Measurements from ENCODE around the gene SLC39A5. TPM values are rescaled to one million over a fixed set of nuclear protein-coding genes. Genes with fewer than 3 reads are reported as not detected.
A peak's percentile ranks its signal among the peaks of the same experiment; 100 is the strongest.

Gene SLC39A5
- total RNA-seq, 1 donor from 2014 or later = not detected

DNA sequence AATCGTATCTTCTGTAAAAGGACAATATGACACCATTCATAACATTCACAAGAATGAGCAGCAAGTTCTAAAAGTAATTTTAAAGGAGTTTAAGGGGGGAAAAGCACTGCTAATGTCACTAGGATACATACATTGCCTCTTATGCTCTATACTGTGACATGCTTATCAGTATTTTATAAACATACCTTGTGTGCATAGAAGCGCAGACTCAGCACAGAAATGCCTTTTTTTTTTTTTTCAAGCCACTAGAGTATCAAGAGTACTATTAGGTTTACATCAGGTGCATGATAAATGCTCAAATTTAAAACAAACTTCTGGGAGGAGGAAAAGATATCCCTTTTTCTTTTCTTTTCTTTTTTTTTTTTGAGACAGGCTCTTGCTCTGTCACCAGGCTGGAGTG is 27.0 kb upstream of the SLC39A5 start:
- Mint-ChIP-seq H3K4me3 (ENCODE audit: unreplicated experiment) (no peak overlapping the region), H3K27ac (ENCODE audit: unreplicated experiment) (peak overlapping the region; percentile 15), H3K36me3 (ENCODE audit: unreplicated experiment) (peaks cover 24% of the 10 kb centered on the region), H3K4me1 (ENCODE audit: unreplicated experiment) (peaks cover 2% of the 10 kb centered on the region), H3K27me3 (ENCODE audit: unreplicated experiment) (no peaks in the 10 kb centered on the region), H3K9me3 (ENCODE audit: unreplicated experiment) (no peaks in the 10 kb centered on the region)
- DNase-seq (ENCODE audit: extremely low spot score, unreplicated experiment) = no peak
- no peak for TF ChIP-seq CTCF (IDR thresholded peaks at IDR 0.05)

DNA sequence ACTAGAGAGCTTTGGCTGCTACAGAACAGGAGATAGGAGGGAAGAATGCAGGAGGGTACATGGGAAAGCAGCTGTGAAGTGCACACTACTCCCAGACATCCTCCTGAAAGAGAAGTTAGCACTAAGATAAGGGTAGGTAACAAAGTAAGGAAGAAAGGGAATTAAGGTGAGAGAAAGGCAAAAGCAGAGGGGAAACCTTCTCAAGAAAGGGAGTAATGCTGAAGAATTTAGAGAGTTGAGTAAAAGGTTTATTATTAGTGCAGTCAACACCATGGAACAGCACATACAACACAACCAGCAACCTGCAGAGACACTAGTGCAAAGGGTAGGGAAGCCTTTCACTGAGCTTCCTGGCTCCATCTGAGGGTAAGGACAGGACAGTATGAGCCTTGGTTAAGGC is 25.6 kb upstream of the SLC39A5 start:
- Mint-ChIP-seq H3K36me3 (ENCODE audit: unreplicated experiment) (peaks cover 24% of the 10 kb centered on the region), H3K4me3 (ENCODE audit: unreplicated experiment) (no peak overlapping the region), H3K4me1 (ENCODE audit: unreplicated experiment) (no peaks in the 10 kb centered on the region), H3K9me3 (ENCODE audit: unreplicated experiment) (no peaks in the 10 kb centered on the region), H3K27me3 (ENCODE audit: unreplicated experiment) (no peaks in the 10 kb centered on the region), H3K27ac (ENCODE audit: unreplicated experiment) (no peak overlapping the region)
- DNase-seq (ENCODE audit: extremely low spot score, unreplicated experiment) = no peak
- TF ChIP-seq CTCF (IDR thresholded peaks at IDR 0.05) = no peak

DNA sequence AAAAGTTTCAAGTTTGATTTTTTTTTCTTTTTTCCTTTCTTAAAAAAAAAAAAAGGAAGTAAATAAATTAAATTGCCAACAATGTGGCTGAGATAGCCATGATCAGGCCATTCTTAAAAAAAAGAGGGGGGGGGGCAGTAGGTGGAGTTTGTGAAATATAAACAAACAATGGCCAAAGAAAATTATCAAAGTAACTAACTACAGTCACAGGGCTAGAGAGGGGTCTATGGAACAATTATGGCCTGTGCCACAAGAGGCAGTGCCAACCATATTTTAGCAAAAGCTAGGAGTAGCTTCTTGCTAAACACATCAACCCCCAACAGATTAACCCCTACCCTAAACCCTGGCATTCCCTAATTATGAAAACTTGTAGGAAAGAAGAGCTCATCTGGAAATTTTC is 24.4 kb upstream of the SLC39A5 start:
- Mint-ChIP-seq H3K4me3 (ENCODE audit: unreplicated experiment) (no peak overlapping the region), H3K4me1 (ENCODE audit: unreplicated experiment) (no peaks in the 10 kb centered on the region), H3K27ac (ENCODE audit: unreplicated experiment) (no peak overlapping the region), H3K9me3 (ENCODE audit: unreplicated experiment) (no peaks in the 10 kb centered on the region), H3K27me3 (ENCODE audit: unreplicated experiment) (no peaks in the 10 kb centered on the region), H3K36me3 (ENCODE audit: unreplicated experiment) (peaks cover 31% of the 10 kb centered on the region)
- no peak for DNase-seq (ENCODE audit: extremely low spot score, unreplicated experiment)
- TF ChIP-seq CTCF (IDR thresholded peaks at IDR 0.05) = peak; percentile 7

DNA sequence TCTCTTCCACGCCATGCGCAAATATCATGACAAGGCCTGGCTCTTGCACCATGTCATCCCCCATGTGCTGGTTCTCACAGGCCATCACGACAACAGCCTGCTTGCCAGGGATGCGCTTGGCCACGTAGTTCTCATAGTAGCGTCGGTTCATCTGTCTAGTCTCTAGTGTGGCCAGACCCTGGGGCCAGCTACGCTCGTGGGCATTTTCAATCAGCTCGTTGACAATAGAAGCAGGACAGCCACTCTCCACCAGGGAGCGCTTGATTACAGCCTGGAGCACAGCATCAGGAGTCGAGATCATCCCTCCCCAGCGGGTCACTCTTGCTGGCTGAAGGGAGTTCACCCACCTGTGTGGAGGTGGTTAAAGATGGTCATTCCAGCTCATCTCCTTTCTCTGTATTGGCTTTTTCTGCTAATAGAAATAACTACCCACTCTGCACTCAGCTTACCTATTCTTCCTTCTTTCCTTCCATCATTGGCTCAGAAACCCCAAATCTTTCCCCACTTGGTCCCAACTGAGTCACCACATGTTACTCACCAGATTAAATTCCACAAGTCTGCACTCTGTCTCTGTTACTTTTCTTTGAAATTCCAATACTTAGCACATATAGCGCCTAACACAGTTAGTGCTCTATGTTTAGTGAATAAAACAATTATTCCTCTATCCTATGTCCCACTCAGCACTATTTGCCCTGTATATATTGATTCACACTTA is 23.2 kb upstream of the SLC39A5 start:
- DNase-seq (ENCODE audit: extremely low spot score, unreplicated experiment) = no peak
- Mint-ChIP-seq H3K36me3 (ENCODE audit: unreplicated experiment) (peaks cover 35% of the 10 kb centered on the region), H3K4me1 (ENCODE audit: unreplicated experiment) (no peaks in the 10 kb centered on the region), H3K27me3 (ENCODE audit: unreplicated experiment) (no peaks in the 10 kb centered on the region), H3K4me3 (ENCODE audit: unreplicated experiment) (no peak overlapping the region), H3K9me3 (ENCODE audit: unreplicated experiment) (no peaks in the 10 kb centered on the region), H3K27ac (ENCODE audit: unreplicated experiment) (no peak overlapping the region)
- TF ChIP-seq CTCF (IDR thresholded peaks at IDR 0.05) = peak; percentile 59

GRCh38 chr12:56208006-56208405 is 21.8 kb upstream of the SLC39A5 start:
- no peaks in the 10 kb centered on the region for H3K27me3 Mint-ChIP-seq (ENCODE audit: unreplicated experiment)
- no peak for DNase-seq (ENCODE audit: extremely low spot score, unreplicated experiment)
- H3K4me1 Mint-ChIP-seq (ENCODE audit: unreplicated experiment) = no peaks in the 10 kb centered on the region
- no peaks in the 10 kb centered on the region for H3K9me3 Mint-ChIP-seq (ENCODE audit: unreplicated experiment)
- H3K36me3 Mint-ChIP-seq (ENCODE audit: unreplicated experiment) = peaks cover 43% of the 10 kb centered on the region
- no peak for TF ChIP-seq CTCF (IDR thresholded peaks at IDR 0.05)
- no peak overlapping the region for H3K4me3 Mint-ChIP-seq (ENCODE audit: unreplicated experiment)
- no peak overlapping the region for H3K27ac Mint-ChIP-seq (ENCODE audit: unreplicated experiment)

Data from osteocyte (in vitro differentiated cells).